HCT116 (cell line): ENCODE measurements around the gene CYB5B.

Experiments used
- CTCF ChIP-seq, 3 experiments: fragments of 200-600 bp in 1 of 3; sonication (generic) in 1 of 3; IDR thresholded peaks in 2 of 3; conservative IDR thresholded peaks in 1 of 3; 2 replicates each; pipeline ENCODE4 v1.5.1; 2012 to 2017; ENCODE audit warnings: low read depth in 2 of 3, low read length in 2 of 3, antibody characterized with exemption in 1 of 3, borderline replicate concordance in 1 of 3, control low read depth in 1 of 3, mild to moderate bottlenecking in 1 of 3, mixed read lengths in 1 of 3, mixed run types in 1 of 3, moderate library complexity in 1 of 3; ENCODE audit not compliant: insufficient read depth in 1 of 3
- POLR2A ChIP-seq: IDR thresholded peaks from 2 replicates; pipeline ENCODE4 v1.7.0; 2011; ENCODE audit warnings: borderline replicate concordance; ENCODE audit not compliant: insufficient read depth, insufficient read length; ENCODE audit errors: extremely low read depth

GRCh38 chr16:69496376-69496775 is 72.0 kb downstream of the CYB5B start:
- no peak for TF ChIP-seq POLR2A
- TF ChIP-seq CTCF (IDR thresholded peaks at IDR 0.05 in 2 of 3, conservative IDR thresholded peaks at IDR 0.05 in 1 of 3; ENCODE audit: borderline replicate concordance in 1 of 3, insufficient read depth in 1 of 3, low read depth in 2 of 3, low read length in 2 of 3): no peak
